MM.1S (cell line): ENCODE data around the gene NFKB1.

Experiments
- DNase-seq: peaks from one replicate; pipeline ENCODE4 v3.0.0-alpha.2; 2015
- H2AFZ ChIP-seq: fragments of 300-600 bp; sonication (generic); 2 replicates; pipeline ENCODE4 v1.6.0; 2016; ENCODE audit warnings: antibody characterized with exemption, low read length
- H3F3A ChIP-seq: fragments of 300-600 bp; sonication (generic); 2 replicates; pipeline ENCODE4 v1.6.1; 2016; ENCODE audit warnings: mild to moderate bottlenecking, antibody characterized with exemption, low read length, moderate library complexity, mixed read lengths; ENCODE audit not compliant: insufficient read depth
- H3K27ac ChIP-seq: fragments of 300-600 bp; sonication (generic); 2 replicates; pipeline ENCODE4 v1.5.1; 2016; ENCODE audit warnings: mild to moderate bottlenecking, low read length
- H3K27me3 ChIP-seq: fragments of 300-600 bp; sonication (generic); replicated peaks from 2 replicates; pipeline ENCODE4 v1.6.0; 2016; ENCODE audit warnings: low read length; ENCODE audit not compliant: insufficient read depth
- H3K36me3 ChIP-seq: fragments of 300-600 bp; sonication (generic); replicated peaks from 2 replicates; pipeline ENCODE4 v1.6.1; 2016; ENCODE audit warnings: mild to moderate bottlenecking, low read length, mixed read lengths; ENCODE audit not compliant: insufficient read depth
- H3K4me1 ChIP-seq: fragments of 300-600 bp; sonication (generic); 2 replicates; pipeline ENCODE4 v1.6.1; 2016; ENCODE audit warnings: low read length, mixed read lengths
- H3K4me2 ChIP-seq: fragments of 300-600 bp; sonication (generic); 2 replicates; pipeline ENCODE4 v1.6.0; 2016; ENCODE audit warnings: low read depth, low read length
- H3K4me3 ChIP-seq: fragments of 300-600 bp; sonication (generic); 2 replicates; pipeline ENCODE4 v1.5.1; 2016; ENCODE audit warnings: low read length, mixed read lengths
- H3K79me2 ChIP-seq: fragments of 300-600 bp; sonication (generic); 2 replicates; pipeline ENCODE4 v1.6.1; 2016; ENCODE audit warnings: mixed run types, low read length, mixed read lengths
- H3K9ac ChIP-seq: fragments of 300-600 bp; sonication (generic); 2 replicates; pipeline ENCODE4 v1.6.1; 2016; ENCODE audit warnings: low read length, mixed read lengths
- H3K9me2 ChIP-seq: fragments of 300-600 bp; sonication (generic); replicated peaks from 2 replicates; pipeline ENCODE4 v1.6.1; 2016; ENCODE audit warnings: mild to moderate bottlenecking, low read length, mixed read lengths; ENCODE audit not compliant: insufficient read depth
- H3K9me3 ChIP-seq: fragments of 300-600 bp; sonication (generic); replicated peaks from 2 replicates; pipeline ENCODE4 v1.6.1; 2016; ENCODE audit warnings: mild to moderate bottlenecking, low read length, mixed read lengths; ENCODE audit not compliant: insufficient read depth
- H4K20me1 ChIP-seq: fragments of 300-600 bp; sonication (generic); 2 replicates; pipeline ENCODE4 v1.6.1; 2016; ENCODE audit warnings: mild to moderate bottlenecking, low read length, moderate library complexity, mixed read lengths; ENCODE audit not compliant: insufficient read depth
- CTCF ChIP-seq: fragments of 300-600 bp; sonication (generic); IDR thresholded peaks from 2 replicates; pipeline ENCODE4 v1.5.1; 2016; ENCODE audit warnings: antibody characterized with exemption, low read length, mixed read lengths
- EZH2 ChIP-seq: fragments of 300-600 bp; sonication (generic); optimal IDR thresholded peaks from 2 replicates; pipeline ENCODE3; 2017; ENCODE audit warnings: low read depth, mild to moderate bottlenecking, antibody characterized with exemption, low read length, mixed read lengths
- EZH2phosphoT487 ChIP-seq: fragments of 300-600 bp; sonication (generic); IDR thresholded peaks from 2 replicates; pipeline ENCODE4 v1.6.1; 2018; ENCODE audit warnings: antibody characterized with exemption, low read length

The NFKB1 gene

GRCh38 chr4:102525097-102525496 lies 23.9 kb downstream of the NFKB1 start:
- Histone ChIP-seq H3K9me2 (no peaks in the 10 kb centered on the region), H3F3A (no peaks in the 10 kb centered on the region), H3K9me3 (no peaks in the 10 kb centered on the region), H3K4me1 (no peaks in the 10 kb centered on the region), H3K4me2 (no peak overlapping the region), H3K4me3 (no peak overlapping the region), H3K27me3 (no peaks in the 10 kb centered on the region), H3K9ac (no peak overlapping the region), H2AFZ (no peak overlapping the region), H4K20me1 (peaks cover 24% of the 10 kb centered on the region), H3K36me3 (no peaks in the 10 kb centered on the region; the same call in 1 of the 2 replicates), H3K27ac (no peak overlapping the region), H3K79me2 (peaks cover 96% of the 10 kb centered on the region)
- TF ChIP-seq EZH2 = no peak
- TF ChIP-seq EZH2phosphoT487 = no peak
- TF ChIP-seq CTCF = no peak
- no peak for DNase-seq

GRCh38 chr4:102525504-102525903 lies 24.3 kb downstream of the NFKB1 start:
- Histone ChIP-seq H3K4me2 (no peak overlapping the region), H3K36me3 (no peaks in the 10 kb centered on the region; the same call in 1 of the 2 replicates), H3K9me3 (no peaks in the 10 kb centered on the region), H3F3A (no peaks in the 10 kb centered on the region), H3K27me3 (no peaks in the 10 kb centered on the region), H3K4me3 (no peak overlapping the region), H2AFZ (no peak overlapping the region), H3K9ac (no peak overlapping the region), H3K4me1 (no peaks in the 10 kb centered on the region), H3K9me2 (no peaks in the 10 kb centered on the region), H4K20me1 (peaks cover 20% of the 10 kb centered on the region; the same call in 1 of the 2 replicates), H3K79me2 (peaks cover 95% of the 10 kb centered on the region), H3K27ac (no peak overlapping the region)
- no peak for DNase-seq
- no peak for TF ChIP-seq EZH2phosphoT487

- TF ChIP-seq EZH2phosphoT487 (no peak), EZH2 (no peak), CTCF (no peak)
- Histone ChIP-seq H3K79me2 (peaks cover 96% of the 10 kb centered on the region), H3K9ac (no peak overlapping the region), H3K4me1 (no peaks in the 10 kb centered on the region), H2AFZ (no peak overlapping the region), H3K27ac (no peak overlapping the region), H3F3A (no peaks in the 10 kb centered on the region), H3K4me3 (no peak overlapping the region), H3K27me3 (no peaks in the 10 kb centered on the region), H3K4me2 (no peak overlapping the region), H3K36me3 (no peaks in the 10 kb centered on the region; the same call in 1 of the 2 replicates), H4K20me1 (peaks cover 12% of the 10 kb centered on the region; the same call in 1 of the 2 replicates), H3K9me2 (no peaks in the 10 kb centered on the region), H3K9me3 (no peaks in the 10 kb centered on the region)
- no peak for DNase-seq
Observed at GRCh38 chr4:102526532-102526931, 25.4 kb downstream of the NFKB1 start.

- H3F3A ChIP-seq = no peaks in the 10 kb centered on the region
- peaks cover 95% of the 10 kb centered on the region for H3K79me2 ChIP-seq
- H3K27me3 ChIP-seq = no peaks in the 10 kb centered on the region
- H3K36me3 ChIP-seq = peaks cover 1% of the 10 kb centered on the region; the same call in 1 of the 2 replicates
- no peak overlapping the region for H3K4me2 ChIP-seq
- no peak for DNase-seq
- no peaks in the 10 kb centered on the region for H3K9me2 ChIP-seq
- no peak overlapping the region for H2AFZ ChIP-seq
- peaks cover 5% of the 10 kb centered on the region; the same call in 1 of the 2 replicates for H4K20me1 ChIP-seq
- no peaks in the 10 kb centered on the region for H3K4me1 ChIP-seq
- no peak overlapping the region for H3K4me3 ChIP-seq
- TF ChIP-seq EZH2 = no peak
- no peak for TF ChIP-seq EZH2phosphoT487
- TF ChIP-seq CTCF = no peak
- no peaks in the 10 kb centered on the region for H3K9me3 ChIP-seq
- H3K9ac ChIP-seq = no peak overlapping the region
- H3K27ac ChIP-seq = no peak overlapping the region
Observed at GRCh38 chr4:102527695-102528283, 26.6 kb downstream of the NFKB1 start.
